HepG2 (cell line): ENCODE results near the gene BEST2. TPM values are rescaled to one million over a fixed set of nuclear protein-coding genes. Genes with fewer than 3 reads are reported as not detected.
A peak's percentile ranks its signal among the peaks of the same experiment; 100 is the strongest.

Source experiments
- ARNT ChIP-seq: fragments of 450-650 bp; IDR thresholded peaks from 2 replicates; pipeline ENCODE4 v1.6.1; 2017
- ETV5 ChIP-seq: IDR thresholded peaks from 2 replicates; pipeline ENCODE4 v1.6.1; 2018; ENCODE audit warnings: missing biosample characterization, missing genetic modification reagents, inconsistent platforms, borderline replicate concordance
- JUND ChIP-seq: sonication (generic); formaldehyde crosslinking; IDR thresholded peaks from 2 replicates; pipeline ENCODE4 v1.8.0; 2022; ENCODE audit warnings: mild to moderate bottlenecking, missing genetic modification reagents
- KLF9 ChIP-seq: IDR thresholded peaks from 2 replicates; pipeline ENCODE4 v1.6.1; 2016; ENCODE audit warnings: low read depth
- PRPF4 ChIP-seq: fragments of 200-400 bp; formaldehyde crosslinking; IDR thresholded peaks from 2 replicates; pipeline ENCODE4 v1.6.1; 2016; ENCODE audit warnings: low read length, low read depth; ENCODE audit not compliant: poor library complexity, severe bottlenecking
- RBM39 ChIP-seq: fragments of 200-400 bp; formaldehyde crosslinking; IDR thresholded peaks from one replicate; pipeline ENCODE4 v1.6.1; 2018; ENCODE audit warnings: antibody characterized with exemption, mild to moderate bottlenecking, low read depth, low read length; ENCODE audit not compliant: poor library complexity, severe bottlenecking
- RFX5 ChIP-seq: IDR thresholded peaks from 2 replicates; pipeline ENCODE4 v1.6.1; 2011; ENCODE audit warnings: low read depth, low read length, improper control_type of control experiment
- SMARCE1 ChIP-seq: fragments of 450-650 bp; IDR thresholded peaks from 2 replicates; pipeline ENCODE4 v1.6.1; 2017; ENCODE audit warnings: borderline replicate concordance
- SNAI1 ChIP-seq: sonication (generic); formaldehyde crosslinking; IDR thresholded peaks from 2 replicates; pipeline ENCODE4 v1.5.0; 2020; ENCODE audit warnings: mild to moderate bottlenecking, missing genetic modification reagents, borderline replicate concordance
- SP5 ChIP-seq: IDR thresholded peaks from 2 replicates; pipeline ENCODE4 v1.6.1; 2016; ENCODE audit warnings: low read depth, borderline replicate concordance
- SRSF9 ChIP-seq: fragments of 200-400 bp; formaldehyde crosslinking; IDR thresholded peaks from 2 replicates; pipeline ENCODE4 v1.6.1; 2018; ENCODE audit warnings: borderline replicate concordance, mild to moderate bottlenecking, low read depth, low read length; ENCODE audit not compliant: insufficient read depth, poor library complexity, severe bottlenecking
- ZBTB14 ChIP-seq: sonication (generic); formaldehyde crosslinking; IDR thresholded peaks from 2 replicates; pipeline ENCODE4 v1.4.0; 2020; ENCODE audit warnings: missing genetic modification reagents
- ZBTB7A ChIP-seq: sonication (generic); formaldehyde crosslinking; IDR thresholded peaks from 2 replicates; pipeline ENCODE4 v1.8.0; 2022; ENCODE audit warnings: mild to moderate bottlenecking, missing genetic modification reagents
- ZHX1 ChIP-seq: sonication (generic); formaldehyde crosslinking; IDR thresholded peaks from 2 replicates; pipeline ENCODE4 v1.8.1; 2022; ENCODE audit warnings: low read depth, mild to moderate bottlenecking, missing genetic modification reagents
- ZNF205 ChIP-seq: IDR thresholded peaks from 2 replicates; pipeline ENCODE4 v1.6.1; 2018; ENCODE audit warnings: missing biosample characterization, missing genetic modification reagents
- ZNF407 ChIP-seq: sonication (generic); formaldehyde crosslinking; IDR thresholded peaks from one replicate; pipeline ENCODE4 v1.5.1; 2020; ENCODE audit warnings: mild to moderate bottlenecking, missing genetic modification reagents; ENCODE audit errors: not compliant biosample characterization
- ZNF543 ChIP-seq: sonication (generic); formaldehyde crosslinking; IDR thresholded peaks from 2 replicates; pipeline ENCODE4 v1.4.0; 2020; ENCODE audit warnings: mild to moderate bottlenecking, missing genetic modification reagents
- ZSCAN30 ChIP-seq: sonication (generic); formaldehyde crosslinking; IDR thresholded peaks from 2 replicates; pipeline ENCODE4 v1.5.0; 2020; ENCODE audit warnings: mild to moderate bottlenecking, missing genetic modification reagents
- polyA plus RNA-seq, 8 experiments: library from polyadenylated mRNA; depleted of rRNA in 3 of 8; stranded (reverse) in 7 of 8; unstranded in 1 of 8; fragments of >200 nt; fragmentation: Illumina TruSeq in 4 of 8; extraction: Trizol in 4 of 8; gene quantifications; 2 replicates each; pipeline versions ENCODE4 v1.2.1 to v1.2.3, GENCODE V29; 2011 to 2016; ENCODE audit warnings: low read depth in 4 of 8, missing spikeins in 1 of 8, mixed read lengths in 1 of 8; ENCODE audit not compliant: insufficient read depth in 1 of 8
- total RNA-seq, 5 experiments: library from RNA; depleted of rRNA; stranded (reverse); fragments of >200 nt; fragmentation: Illumina TruSeq; extraction: Trizol; gene quantifications; 2 replicates each; pipeline ENCODE4 v1.2.3, GENCODE V29; 2016; ENCODE audit warnings: low read depth in 1 of 5

BEST2 gene
- total and polyA plus RNA-seq, 2 of the 13 experiments (the other 11 are each of a cell fraction or from before 2014, with no cell fraction given): not detected

- peak; percentile 23; the same call in 1 of the 2 replicates for TF ChIP-seq ZBTB7A (CRISPR knock-in tag)
- TF ChIP-seq RFX5: no peak
- no peak for TF ChIP-seq KLF9 (CRISPR knock-in tag)
- TF ChIP-seq ZNF543: no peak
- 0 out of 2 replicates have a peak, but pooled peaks have one; percentile 14 for TF ChIP-seq ZBTB14
- TF ChIP-seq ARNT: no peak
- TF ChIP-seq ZSCAN30 (CRISPR knock-in tag): no peak
- TF ChIP-seq ZNF205 (CRISPR knock-in tag): no peak
- no peak for TF ChIP-seq ETV5 (CRISPR knock-in tag)
- TF ChIP-seq RBM39: no peak
- TF ChIP-seq PRPF4: no peak
- TF ChIP-seq SNAI1: no peak
- no peak for TF ChIP-seq ZNF407 (CRISPR knock-in tag)
- no peak for TF ChIP-seq JUND (CRISPR knock-in tag)
- no peak for TF ChIP-seq SRSF9
- no peak for TF ChIP-seq SP5 (CRISPR knock-in tag)
- TF ChIP-seq SMARCE1: no peak
- TF ChIP-seq ZHX1 (CRISPR knock-in tag): no peak
Measured at GRCh38 chr19:12723641-12724426, 27.8 kb upstream of the BEST2 start, which contains the start of gene TNPO2 (continued).
